Transverse colon (tissue), 4 donors: ENCODE results near the gene PTPRJ.

ENCODE experiments used
- EP300 ChIP-seq: sonication (generic); formaldehyde crosslinking; IDR thresholded peaks from one replicate; pipeline ENCODE4 v1.6.1; 2017; ENCODE audit warnings: antibody characterized with exemption, low read depth
- POLR2A ChIP-seq: fragments of 450-650 bp; IDR thresholded peaks from one replicate; pipeline ENCODE4 v1.6.1; 2016; ENCODE audit warnings: antibody characterized with exemption, mild to moderate bottlenecking, moderate library complexity
- POLR2AphosphoS5 ChIP-seq, 3 donors: sonication (generic); formaldehyde crosslinking; IDR thresholded peaks; one replicate each; pipeline ENCODE4 v1.6.1; 2016; ENCODE audit warnings: antibody characterized with exemption in 3 of 3
- TF ChIP-seq, protein P1 (sequence below), 5 experiments: fragments of 200-600 bp in 3 of 5; fragments of 450-650 bp in 2 of 5; sonication (generic) in 3 of 5; IDR thresholded peaks; 1 replicate in 2 of 5; 2 replicates in 3 of 5; pipeline ENCODE4 v1.5.1; 2016 to 2017; ENCODE audit warnings: antibody characterized with exemption in 5 of 5, inconsistent platforms in 3 of 5, mild to moderate bottlenecking in 2 of 5, moderate library complexity in 1 of 5

DNA sequence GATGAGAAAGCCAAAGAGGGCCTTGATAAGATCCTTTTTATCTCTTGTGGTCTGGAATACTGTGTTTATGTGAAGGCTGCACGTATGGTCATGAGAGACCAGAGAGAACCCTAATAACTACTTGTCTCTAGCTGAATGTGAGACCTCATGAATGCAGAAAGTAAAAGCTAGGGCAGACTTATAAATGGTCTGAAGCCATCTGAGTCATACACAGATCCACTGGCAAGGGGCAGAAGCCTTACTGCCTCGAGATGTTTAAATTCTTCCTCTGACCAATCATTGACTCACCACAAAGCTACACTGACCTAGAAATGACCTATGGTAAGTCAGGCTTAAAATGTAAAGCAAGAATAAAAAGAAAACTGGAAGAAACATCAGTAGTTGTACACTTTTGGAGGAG is 213.5 kb downstream of the PTPRJ start:
- TF ChIP-seq, protein P1, sequence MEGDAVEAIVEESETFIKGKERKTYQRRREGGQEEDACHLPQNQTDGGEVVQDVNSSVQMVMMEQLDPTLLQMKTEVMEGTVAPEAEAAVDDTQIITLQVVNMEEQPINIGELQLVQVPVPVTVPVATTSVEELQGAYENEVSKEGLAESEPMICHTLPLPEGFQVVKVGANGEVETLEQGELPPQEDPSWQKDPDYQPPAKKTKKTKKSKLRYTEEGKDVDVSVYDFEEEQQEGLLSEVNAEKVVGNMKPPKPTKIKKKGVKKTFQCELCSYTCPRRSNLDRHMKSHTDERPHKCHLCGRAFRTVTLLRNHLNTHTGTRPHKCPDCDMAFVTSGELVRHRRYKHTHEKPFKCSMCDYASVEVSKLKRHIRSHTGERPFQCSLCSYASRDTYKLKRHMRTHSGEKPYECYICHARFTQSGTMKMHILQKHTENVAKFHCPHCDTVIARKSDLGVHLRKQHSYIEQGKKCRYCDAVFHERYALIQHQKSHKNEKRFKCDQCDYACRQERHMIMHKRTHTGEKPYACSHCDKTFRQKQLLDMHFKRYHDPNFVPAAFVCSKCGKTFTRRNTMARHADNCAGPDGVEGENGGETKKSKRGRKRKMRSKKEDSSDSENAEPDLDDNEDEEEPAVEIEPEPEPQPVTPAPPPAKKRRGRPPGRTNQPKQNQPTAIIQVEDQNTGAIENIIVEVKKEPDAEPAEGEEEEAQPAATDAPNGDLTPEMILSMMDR (IDR thresholded peaks at IDR 0.05): no peak
- TF ChIP-seq POLR2AphosphoS5 (IDR thresholded peaks at IDR 0.05): no peak
- TF ChIP-seq POLR2A: no peak
- no peak for TF ChIP-seq EP300
